GM21723 (cell line): ENCODE results near the gene CYP11A1.
"Not testable (repeated sequence)": the region's sequence is repeated elsewhere in the genome, so short reads cannot be mapped to it uniquely, and the experiment has no call there.

ENCODE experiments used
- ATAC-seq: cut with Tn5 transposase; IDR thresholded peaks from one replicate; pipeline ENCODE4 v1.9.1; 2021; ENCODE audit warnings: mild to moderate bottlenecking, moderate library complexity; ENCODE audit not compliant: unreplicated experiment

The CYP11A1 gene

GRCh38 chr15:74376226-74376625 is 8.8 kb upstream of the CYP11A1 start:
- no peak for ATAC-seq

GRCh38 chr15:74375303-74375693 is 7.9 kb upstream of the CYP11A1 start:
- ATAC-seq: peak; percentile 28

- no peak for ATAC-seq
These were observed 7.3 kb upstream of the CYP11A1 start for GRCh38 chr15:74374648-74375302.

GRCh38 chr15:74373731-74374647 is 6.5 kb upstream of the CYP11A1 start:
- peak; percentile 71 for ATAC-seq

- ATAC-seq: no peak
These were observed 5.7 kb upstream of the CYP11A1 start for GRCh38 chr15:74373056-74373650.

GRCh38 chr15:74370471-74370870 is 3.0 kb upstream of the CYP11A1 start:
- no peak for ATAC-seq

- ATAC-seq: no peak
These were observed 2.3 kb upstream of the CYP11A1 start for GRCh38 chr15:74369756-74370155.

GRCh38 chr15:74369084-74369745 is 1.8 kb upstream of the CYP11A1 start:
- no peak for ATAC-seq

GRCh38 chr15:74368121-74368520 is 675 bp upstream of the CYP11A1 start:
- ATAC-seq: no peak

GRCh38 chr15:74365598-74366445 is 1.6 kb downstream of the CYP11A1 start:
- no peak for ATAC-seq

GRCh38 chr15:74364936-74365597 is 2.4 kb downstream of the CYP11A1 start:
- ATAC-seq: no peak

GRCh38 chr15:74362482-74362881 is 5.0 kb downstream of the CYP11A1 start:
- ATAC-seq: no peak

- not testable (repeated sequence) for ATAC-seq
These were observed 6.6 kb downstream of the CYP11A1 start for GRCh38 chr15:74360855-74361254.

- ATAC-seq: not testable (repeated sequence)
These were observed 8.1 kb downstream of the CYP11A1 start for GRCh38 chr15:74359376-74359775.

- ATAC-seq: not testable (repeated sequence)
These were observed 9.9 kb downstream of the CYP11A1 start for GRCh38 chr15:74357514-74357913.

- ATAC-seq: not testable (repeated sequence)
These were observed 11.4 kb downstream of the CYP11A1 start for GRCh38 chr15:74356050-74356449.

GRCh38 chr15:74353992-74354391 is 13.5 kb downstream of the CYP11A1 start:
- ATAC-seq: not testable (repeated sequence)

GRCh38 chr15:74352393-74352910 is 15.0 kb downstream of the CYP11A1 start:
- no peak for ATAC-seq

- ATAC-seq: no peak
These were observed 15.8 kb downstream of the CYP11A1 start for GRCh38 chr15:74351670-74352069.
